ENCODE measurements around the gene KLHL2. TPM values are rescaled to one million over a fixed set of nuclear protein-coding genes. Genes with fewer than 3 reads are reported as not detected.
A peak's percentile ranks its signal among the peaks of the same experiment; 100 is the strongest.
"Not testable (repeated sequence)": the region's sequence is repeated elsewhere in the genome, so short reads cannot be mapped to it uniquely, and the experiment has no call there.

Gene KLHL2
- total RNA-seq, 1 donor from 2014 or later: 28.2 TPM

DNA sequence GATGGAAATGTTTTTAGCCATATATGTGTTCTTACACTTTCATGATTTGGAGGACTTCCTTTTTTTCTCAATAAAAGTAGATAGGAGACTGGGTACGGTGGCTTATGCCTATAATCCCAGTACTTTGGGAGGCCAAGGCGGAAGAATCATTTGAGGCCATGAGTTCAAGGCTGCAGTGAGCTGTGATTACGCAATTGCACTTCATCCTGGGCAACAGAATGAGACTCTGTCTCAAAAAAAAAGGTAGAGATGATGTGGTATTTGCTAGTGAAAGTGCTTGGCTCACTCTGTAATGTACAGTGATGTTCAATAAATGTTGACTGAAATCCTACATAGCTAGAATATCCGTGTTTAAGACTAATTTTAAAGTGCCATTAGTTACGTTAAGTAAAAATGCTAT lies 27.4 kb downstream of the KLHL2 start:
- Mint-ChIP-seq H3K9me3 (ENCODE audit: unreplicated experiment) (no peaks in the 10 kb centered on the region), H3K36me3 (ENCODE audit: low read depth, unreplicated experiment) (peaks cover 1% of the 10 kb centered on the region), H3K4me3 (ENCODE audit: unreplicated experiment) (no peak overlapping the region), H3K4me1 (ENCODE audit: low read depth, unreplicated experiment) (peaks cover 4% of the 10 kb centered on the region), H3K27me3 (ENCODE audit: low read depth, unreplicated experiment) (no peaks in the 10 kb centered on the region), H3K27ac (ENCODE audit: unreplicated experiment) (no peak overlapping the region)
- H3K79me2 ChIP-seq (ENCODE audit: insufficient read depth, low read length): no peaks in the 10 kb centered on the region
- DNase-seq (ENCODE audit: low read depth) (no peak), FAIRE-seq (no peak)
- no peaks in the 10 kb centered on the region for H4K20me1 ChIP-seq (ENCODE audit: insufficient read depth, low read length)
- no peaks in the 10 kb centered on the region for H3K4me1 ChIP-seq (ENCODE audit: insufficient read depth, low read length)
- no peak overlapping the region for H2AFZ ChIP-seq (ENCODE audit: low read depth, low read length)
- H3K9ac ChIP-seq (ENCODE audit: low read length): no peak overlapping the region
- H3K4me2 ChIP-seq (ENCODE audit: low read length): no peak overlapping the region
- peaks cover 3% of the 10 kb centered on the region for H3K36me3 ChIP-seq (ENCODE audit: insufficient read depth, low read length)
- no peak overlapping the region for H3K27ac ChIP-seq (ENCODE audit: low read depth, low read length)
- TF ChIP-seq EZH2 (IDR thresholded peaks at IDR 0.05; ENCODE audit: insufficient read depth, low read length): no peak
- TF ChIP-seq, protein P1, sequence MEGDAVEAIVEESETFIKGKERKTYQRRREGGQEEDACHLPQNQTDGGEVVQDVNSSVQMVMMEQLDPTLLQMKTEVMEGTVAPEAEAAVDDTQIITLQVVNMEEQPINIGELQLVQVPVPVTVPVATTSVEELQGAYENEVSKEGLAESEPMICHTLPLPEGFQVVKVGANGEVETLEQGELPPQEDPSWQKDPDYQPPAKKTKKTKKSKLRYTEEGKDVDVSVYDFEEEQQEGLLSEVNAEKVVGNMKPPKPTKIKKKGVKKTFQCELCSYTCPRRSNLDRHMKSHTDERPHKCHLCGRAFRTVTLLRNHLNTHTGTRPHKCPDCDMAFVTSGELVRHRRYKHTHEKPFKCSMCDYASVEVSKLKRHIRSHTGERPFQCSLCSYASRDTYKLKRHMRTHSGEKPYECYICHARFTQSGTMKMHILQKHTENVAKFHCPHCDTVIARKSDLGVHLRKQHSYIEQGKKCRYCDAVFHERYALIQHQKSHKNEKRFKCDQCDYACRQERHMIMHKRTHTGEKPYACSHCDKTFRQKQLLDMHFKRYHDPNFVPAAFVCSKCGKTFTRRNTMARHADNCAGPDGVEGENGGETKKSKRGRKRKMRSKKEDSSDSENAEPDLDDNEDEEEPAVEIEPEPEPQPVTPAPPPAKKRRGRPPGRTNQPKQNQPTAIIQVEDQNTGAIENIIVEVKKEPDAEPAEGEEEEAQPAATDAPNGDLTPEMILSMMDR (IDR thresholded peaks at IDR 0.05; ENCODE audit: insufficient read depth, low read depth, low read length): no peak
- H3K4me3 ChIP-seq (ENCODE audit: insufficient read depth, low read depth, low read length): no peak overlapping the region
- no peaks in the 10 kb centered on the region for H3K9me3 ChIP-seq (ENCODE audit: insufficient read depth, low read depth, low read length)
- H3K27me3 ChIP-seq (ENCODE audit: insufficient read depth, low read length): no peaks in the 10 kb centered on the region

DNA sequence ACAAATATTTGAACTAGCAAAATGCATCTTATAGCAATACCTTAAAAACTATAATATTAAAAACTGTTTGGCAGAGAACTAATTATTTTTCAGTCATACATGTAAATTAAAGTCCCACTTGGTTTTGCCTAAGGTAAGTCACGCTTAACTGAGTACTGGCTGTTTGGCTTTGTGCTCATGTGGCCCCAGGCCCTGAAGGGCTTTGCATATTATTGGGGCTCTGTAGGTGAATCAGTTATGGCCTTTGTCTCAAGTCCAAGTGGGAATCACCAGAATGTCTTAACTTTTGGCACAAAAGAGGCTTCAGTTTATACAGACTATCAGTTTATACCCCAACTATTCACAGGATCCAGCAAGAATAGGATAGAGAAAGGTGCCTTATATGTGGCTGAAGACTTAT lies 29.5 kb downstream of the KLHL2 start:
- H3K9me3 ChIP-seq (ENCODE audit: insufficient read depth, low read depth, low read length); H4K20me1 ChIP-seq (ENCODE audit: insufficient read depth, low read length); H3K4me2 ChIP-seq (ENCODE audit: low read length); H3K9me3 Mint-ChIP-seq (ENCODE audit: unreplicated experiment); H3K4me3 ChIP-seq (ENCODE audit: insufficient read depth, low read depth, low read length); H3K27me3 ChIP-seq (ENCODE audit: insufficient read depth, low read length); H3K79me2 ChIP-seq (ENCODE audit: insufficient read depth, low read length); H2AFZ ChIP-seq (ENCODE audit: low read depth, low read length); H3K27ac Mint-ChIP-seq (ENCODE audit: unreplicated experiment); FAIRE-seq; H3K4me3 Mint-ChIP-seq (ENCODE audit: unreplicated experiment); H3K36me3 ChIP-seq (ENCODE audit: insufficient read depth, low read length); H3K4me1 ChIP-seq (ENCODE audit: insufficient read depth, low read length); H3K27me3 Mint-ChIP-seq (ENCODE audit: low read depth, unreplicated experiment); H3K36me3 Mint-ChIP-seq (ENCODE audit: low read depth, unreplicated experiment); H3K27ac ChIP-seq (ENCODE audit: low read depth, low read length); H3K9ac ChIP-seq (ENCODE audit: low read length); DNase-seq (ENCODE audit: low read depth): not testable (repeated sequence)
- peaks cover 13% of the 10 kb centered on the region for H3K4me1 Mint-ChIP-seq (ENCODE audit: low read depth, unreplicated experiment)

DNA sequence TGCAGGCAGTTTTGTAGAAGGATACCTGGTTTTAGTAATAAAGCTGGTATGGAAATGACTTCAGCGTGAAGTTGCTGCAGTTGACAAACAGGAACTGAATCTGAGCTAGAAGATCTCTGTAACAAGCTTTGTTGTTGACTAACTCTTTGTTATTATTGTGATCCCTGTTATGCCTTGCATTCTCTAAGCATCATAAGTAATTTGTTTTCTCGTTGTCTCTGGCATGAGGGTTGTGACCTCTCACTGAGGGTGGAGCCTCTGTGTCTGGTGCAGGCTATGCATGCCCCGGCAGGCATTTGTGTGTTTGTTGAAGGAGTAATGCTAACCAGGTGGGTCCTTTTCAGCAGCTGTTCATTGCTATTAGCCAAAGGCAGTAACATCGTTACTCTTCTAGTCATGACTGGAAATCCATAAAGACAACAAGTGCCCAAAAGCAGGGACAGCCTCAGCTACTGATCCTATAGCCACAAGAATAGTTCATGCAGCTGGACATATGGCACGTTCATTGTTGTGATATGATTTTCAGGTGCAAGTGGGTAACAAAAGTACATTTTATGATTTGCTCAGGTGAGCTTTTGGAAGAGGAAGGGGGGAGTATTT lies 30.8 kb downstream of the KLHL2 start:
- not testable (repeated sequence) for DNase-seq (ENCODE audit: low read depth); H3K79me2 ChIP-seq (ENCODE audit: insufficient read depth, low read length); H3K4me2 ChIP-seq (ENCODE audit: low read length); H3K4me3 ChIP-seq (ENCODE audit: insufficient read depth, low read depth, low read length); H3K27me3 Mint-ChIP-seq (ENCODE audit: low read depth, unreplicated experiment); H3K27ac Mint-ChIP-seq (ENCODE audit: unreplicated experiment); H3K9me3 Mint-ChIP-seq (ENCODE audit: unreplicated experiment); H3K9me3 ChIP-seq (ENCODE audit: insufficient read depth, low read depth, low read length); H2AFZ ChIP-seq (ENCODE audit: low read depth, low read length); FAIRE-seq; H3K27me3 ChIP-seq (ENCODE audit: insufficient read depth, low read length); H3K36me3 Mint-ChIP-seq (ENCODE audit: low read depth, unreplicated experiment); H3K4me3 Mint-ChIP-seq (ENCODE audit: unreplicated experiment); H3K4me1 ChIP-seq (ENCODE audit: insufficient read depth, low read length); H3K27ac ChIP-seq (ENCODE audit: low read depth, low read length); H3K9ac ChIP-seq (ENCODE audit: low read length); H3K36me3 ChIP-seq (ENCODE audit: insufficient read depth, low read length); H4K20me1 ChIP-seq (ENCODE audit: insufficient read depth, low read length)
- peaks cover 13% of the 10 kb centered on the region for H3K4me1 Mint-ChIP-seq (ENCODE audit: low read depth, unreplicated experiment)

DNA sequence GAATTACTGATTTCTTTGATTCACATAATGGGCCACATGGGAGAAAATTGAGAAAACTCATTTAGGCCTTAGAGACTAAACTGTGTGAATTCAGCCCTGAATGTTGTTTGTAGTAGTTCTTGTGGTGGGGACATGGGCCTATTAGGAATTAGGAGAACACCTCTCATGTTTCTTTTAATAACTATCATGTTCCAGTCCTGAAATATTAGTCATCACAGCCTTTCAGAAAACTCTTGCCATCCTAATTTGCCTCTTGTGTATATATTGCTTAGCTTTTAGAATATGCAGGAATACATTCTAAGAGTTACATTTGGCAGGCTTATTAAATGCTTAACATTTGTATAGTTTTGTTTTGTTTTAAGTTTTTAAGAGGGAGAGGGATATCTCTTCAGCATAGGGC lies 33.4 kb downstream of the KLHL2 start:
- not testable (repeated sequence) for H3K9me3 Mint-ChIP-seq (ENCODE audit: unreplicated experiment); H3K9me3 ChIP-seq (ENCODE audit: insufficient read depth, low read depth, low read length)

DNA sequence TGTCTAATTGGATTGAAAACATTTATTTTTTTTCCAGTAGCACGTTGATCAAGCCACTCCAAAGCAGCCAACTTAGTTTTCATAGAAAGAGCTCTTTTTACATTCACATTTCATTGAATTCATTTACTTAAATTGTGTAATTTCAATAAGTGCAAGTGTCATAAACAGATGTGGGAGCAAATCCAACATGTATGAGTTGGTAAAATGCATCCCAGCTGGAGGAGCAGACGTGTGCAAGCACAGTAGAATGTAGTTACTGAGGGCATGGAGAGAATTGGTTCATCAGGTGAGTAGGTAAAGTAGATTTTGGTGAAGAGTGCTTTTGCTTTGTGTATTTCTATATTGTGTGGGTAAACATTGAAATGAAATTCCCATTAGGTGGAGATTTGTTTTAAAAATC lies 36.8 kb downstream of the KLHL2 start:
- not testable (repeated sequence) for H3K4me3 ChIP-seq (ENCODE audit: insufficient read depth, low read depth, low read length); H3K27me3 ChIP-seq (ENCODE audit: insufficient read depth, low read length); H4K20me1 ChIP-seq (ENCODE audit: insufficient read depth, low read length); H3K4me2 ChIP-seq (ENCODE audit: low read length); H3K27ac ChIP-seq (ENCODE audit: low read depth, low read length); H3K27ac Mint-ChIP-seq (ENCODE audit: unreplicated experiment); H3K79me2 ChIP-seq (ENCODE audit: insufficient read depth, low read length); H3K9ac ChIP-seq (ENCODE audit: low read length); H3K4me3 Mint-ChIP-seq (ENCODE audit: unreplicated experiment); H3K9me3 ChIP-seq (ENCODE audit: insufficient read depth, low read depth, low read length); H3K4me1 ChIP-seq (ENCODE audit: insufficient read depth, low read length); H3K9me3 Mint-ChIP-seq (ENCODE audit: unreplicated experiment); DNase-seq (ENCODE audit: low read depth); H3K36me3 Mint-ChIP-seq (ENCODE audit: low read depth, unreplicated experiment); H2AFZ ChIP-seq (ENCODE audit: low read depth, low read length); H3K27me3 Mint-ChIP-seq (ENCODE audit: low read depth, unreplicated experiment); H3K36me3 ChIP-seq (ENCODE audit: insufficient read depth, low read length); FAIRE-seq
- peaks cover 13% of the 10 kb centered on the region for H3K4me1 Mint-ChIP-seq (ENCODE audit: low read depth, unreplicated experiment)

More for the DNA sequence above, 33.4 kb downstream of the KLHL2 start:
- not testable (repeated sequence) for H3K4me3 ChIP-seq (ENCODE audit: insufficient read depth, low read depth, low read length); H3K9ac ChIP-seq (ENCODE audit: low read length); DNase-seq (ENCODE audit: low read depth); H3K79me2 ChIP-seq (ENCODE audit: insufficient read depth, low read length); H3K4me3 Mint-ChIP-seq (ENCODE audit: unreplicated experiment); H3K27ac ChIP-seq (ENCODE audit: low read depth, low read length); H3K4me2 ChIP-seq (ENCODE audit: low read length); H3K36me3 ChIP-seq (ENCODE audit: insufficient read depth, low read length); H2AFZ ChIP-seq (ENCODE audit: low read depth, low read length); H3K27me3 Mint-ChIP-seq (ENCODE audit: low read depth, unreplicated experiment); H4K20me1 ChIP-seq (ENCODE audit: insufficient read depth, low read length); H3K27ac Mint-ChIP-seq (ENCODE audit: unreplicated experiment); H3K27me3 ChIP-seq (ENCODE audit: insufficient read depth, low read length); H3K4me1 ChIP-seq (ENCODE audit: insufficient read depth, low read length); H3K36me3 Mint-ChIP-seq (ENCODE audit: low read depth, unreplicated experiment)
- FAIRE-seq: peak; percentile 85
- H3K4me1 Mint-ChIP-seq (ENCODE audit: low read depth, unreplicated experiment): peaks cover 13% of the 10 kb centered on the region

Measured in astrocyte (in vitro differentiated cells and primary cell).